Endodermal cell (in vitro differentiated cells): ENCODE data around the gene PLVAP. TPM values are rescaled to one million over a fixed set of nuclear protein-coding genes. Genes with fewer than 3 reads are reported as not detected.
A peak's percentile ranks its signal among the peaks of the same experiment; 100 is the strongest.

ENCODE experiments used
- DNase-seq: peaks from one replicate; pipeline ENCODE4 v3.0.0-alpha.2; 2017
- H3K27ac ChIP-seq: 2 replicates; pipeline ENCODE4 v1.5.1; 2013; ENCODE audit warnings: mild to moderate bottlenecking, low read depth, low read length, moderate library complexity
- H3K27me3 ChIP-seq: 2 replicates; pipeline ENCODE4 v1.6.1; 2013; ENCODE audit warnings: mild to moderate bottlenecking, low read length, moderate library complexity; ENCODE audit not compliant: insufficient read depth, control insufficient read depth, poor library complexity, severe bottlenecking
- H3K36me3 ChIP-seq: 2 replicates; pipeline ENCODE4 v1.7.0; 2013; ENCODE audit warnings: mild to moderate bottlenecking, low read length, moderate library complexity; ENCODE audit not compliant: control insufficient read depth, insufficient read depth
- H3K4me1 ChIP-seq: one replicate; pipeline ENCODE4 v1.7.0; 2013; ENCODE audit warnings: low read length; ENCODE audit not compliant: control insufficient read depth, insufficient read depth
- H3K4me3 ChIP-seq: 2 replicates; pipeline ENCODE4 v1.5.1; 2013; ENCODE audit warnings: mild to moderate bottlenecking, low read length, moderate library complexity
- H3K9ac ChIP-seq: 2 replicates; pipeline ENCODE4 v1.6.1; 2013; ENCODE audit warnings: mild to moderate bottlenecking, low read length, moderate library complexity; ENCODE audit not compliant: poor library complexity, severe bottlenecking; ENCODE audit errors: extremely low read depth
- H3K9me3 ChIP-seq: 2 replicates; pipeline ENCODE4 v1.6.1; 2013; ENCODE audit warnings: mild to moderate bottlenecking, low read length, moderate library complexity; ENCODE audit not compliant: control insufficient read depth
- H3K27ac Mint-ChIP-seq: 2 replicates; pipeline ENCODE4 v1.8.0; 2020; ENCODE audit warnings: mixed read lengths
- H3K27me3 Mint-ChIP-seq: 2 replicates; pipeline ENCODE4 v1.8.0; 2021; ENCODE audit warnings: mild to moderate bottlenecking, mixed read lengths; ENCODE audit not compliant: insufficient read depth
- H3K36me3 Mint-ChIP-seq: 2 replicates; pipeline ENCODE4 v1.8.0; 2020; ENCODE audit warnings: low read depth, mixed read lengths
- H3K4me1 Mint-ChIP-seq: 2 replicates; pipeline ENCODE4 v1.8.0; 2020; ENCODE audit warnings: mixed read lengths
- H3K4me3 Mint-ChIP-seq: 2 replicates; pipeline ENCODE4 v1.8.0; 2020; ENCODE audit warnings: mild to moderate bottlenecking, moderate library complexity, mixed read lengths
- H3K9me3 Mint-ChIP-seq: 2 replicates; pipeline ENCODE4 v1.8.0; 2020; ENCODE audit warnings: mild to moderate bottlenecking, mixed read lengths
- WGBS, 2 experiments: methylation state at CpG; one replicate each; pipeline versions ENCODE4 v1.1.5 to v1.1.7; 2013; ENCODE audit warnings: missing lambda C conversion rate in 2 of 2, mixed read lengths in 1 of 2; ENCODE audit not compliant: insufficient coverage in 1 of 2, insufficient read length in 1 of 2; 5-methylcytosine and 5-hydroxymethylcytosine counted together
- total RNA-seq, 2 donors: library from RNA; stranded (reverse); fragmentation: NEBNext Ultra II Directional in 1 of 2; extraction: Animal tissue kit (Norgen Biotek cat#: 25700) in 1 of 2; gene quantifications; 2 replicates in 1 of 2; 3 replicates in 1 of 2; pipeline ENCODE4 v1.2.1, GENCODE V29; 2021
- TF ChIP-seq, protein P1 (sequence below): fragments of 200-600 bp; sonication (generic); conservative IDR thresholded peaks from 2 replicates; pipeline ENCODE4 v1.5.0; 2021; ENCODE audit warnings: antibody characterized with exemption, mild to moderate bottlenecking

PLVAP gene
- total RNA-seq, 2 donors from 2014 or later = 0.44 TPM; not detected in 1

DNA sequence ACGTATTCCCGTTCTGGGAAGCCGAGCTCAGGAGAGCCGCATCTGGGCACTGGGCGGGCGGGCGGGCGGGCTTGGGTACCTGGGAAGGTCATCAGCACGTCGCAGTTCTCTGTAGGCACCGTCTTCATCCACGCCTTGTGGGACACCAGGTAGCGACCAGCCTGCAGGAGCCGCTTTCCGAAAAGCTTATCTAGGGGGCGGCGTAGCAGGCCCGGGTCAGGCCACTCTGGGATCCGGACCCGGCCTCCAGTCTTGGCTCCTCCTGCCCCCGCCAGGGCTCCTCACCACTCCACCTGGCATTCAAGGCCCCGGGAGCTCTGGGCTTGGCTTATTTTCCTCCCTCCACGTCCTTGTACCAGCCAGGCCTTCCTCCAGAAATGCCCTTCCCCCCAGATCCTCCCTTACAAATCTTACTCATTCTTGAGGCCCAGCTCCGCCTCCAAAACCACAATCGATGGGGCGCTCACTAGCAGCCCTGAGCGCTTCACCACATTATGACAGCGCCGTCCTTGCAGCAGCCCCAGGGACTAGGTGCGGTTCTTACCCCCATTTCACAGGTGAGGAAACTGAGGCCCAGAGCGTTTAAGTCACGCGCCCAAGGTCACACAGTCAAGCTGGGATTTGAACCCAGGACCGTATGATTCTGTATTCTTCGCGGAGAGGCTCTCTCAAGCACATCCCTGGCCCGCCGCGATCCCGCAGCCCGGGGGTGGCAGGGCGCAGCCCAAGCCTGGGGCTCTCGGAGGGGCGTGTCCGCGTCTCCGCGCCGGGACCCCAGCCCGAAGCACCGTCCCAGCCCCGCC, 43.3 kb downstream of the PLVAP start:
- Mint-ChIP-seq H3K27me3 (peaks cover 25% of the 10 kb centered on the region), H3K27ac (no peak overlapping the region), H3K4me3 (peak overlapping the region; percentile 62), H3K36me3 (peaks cover 25% of the 10 kb centered on the region), H3K4me1 (peaks cover 3% of the 10 kb centered on the region), H3K9me3 (no peaks in the 10 kb centered on the region)
- Histone ChIP-seq H3K27ac (peak overlapping the region; percentile 81), H3K36me3 (peaks cover 10% of the 10 kb centered on the region), H3K9ac (peak overlapping the region; percentile 66), H3K9me3 (no peaks in the 10 kb centered on the region), H3K27me3 (no peaks in the 10 kb centered on the region), H3K4me3 (peak overlapping the region; percentile 85), H3K4me1 (peaks cover 7% of the 10 kb centered on the region)
- peak; percentile 81 for DNase-seq
- 30 to 38% methylated on average over 43 to 52 of the region's 52 CpGs for WGBS, 2 experiments
- TF ChIP-seq, protein P1, sequence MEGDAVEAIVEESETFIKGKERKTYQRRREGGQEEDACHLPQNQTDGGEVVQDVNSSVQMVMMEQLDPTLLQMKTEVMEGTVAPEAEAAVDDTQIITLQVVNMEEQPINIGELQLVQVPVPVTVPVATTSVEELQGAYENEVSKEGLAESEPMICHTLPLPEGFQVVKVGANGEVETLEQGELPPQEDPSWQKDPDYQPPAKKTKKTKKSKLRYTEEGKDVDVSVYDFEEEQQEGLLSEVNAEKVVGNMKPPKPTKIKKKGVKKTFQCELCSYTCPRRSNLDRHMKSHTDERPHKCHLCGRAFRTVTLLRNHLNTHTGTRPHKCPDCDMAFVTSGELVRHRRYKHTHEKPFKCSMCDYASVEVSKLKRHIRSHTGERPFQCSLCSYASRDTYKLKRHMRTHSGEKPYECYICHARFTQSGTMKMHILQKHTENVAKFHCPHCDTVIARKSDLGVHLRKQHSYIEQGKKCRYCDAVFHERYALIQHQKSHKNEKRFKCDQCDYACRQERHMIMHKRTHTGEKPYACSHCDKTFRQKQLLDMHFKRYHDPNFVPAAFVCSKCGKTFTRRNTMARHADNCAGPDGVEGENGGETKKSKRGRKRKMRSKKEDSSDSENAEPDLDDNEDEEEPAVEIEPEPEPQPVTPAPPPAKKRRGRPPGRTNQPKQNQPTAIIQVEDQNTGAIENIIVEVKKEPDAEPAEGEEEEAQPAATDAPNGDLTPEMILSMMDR = peak; percentile 19

DNA sequence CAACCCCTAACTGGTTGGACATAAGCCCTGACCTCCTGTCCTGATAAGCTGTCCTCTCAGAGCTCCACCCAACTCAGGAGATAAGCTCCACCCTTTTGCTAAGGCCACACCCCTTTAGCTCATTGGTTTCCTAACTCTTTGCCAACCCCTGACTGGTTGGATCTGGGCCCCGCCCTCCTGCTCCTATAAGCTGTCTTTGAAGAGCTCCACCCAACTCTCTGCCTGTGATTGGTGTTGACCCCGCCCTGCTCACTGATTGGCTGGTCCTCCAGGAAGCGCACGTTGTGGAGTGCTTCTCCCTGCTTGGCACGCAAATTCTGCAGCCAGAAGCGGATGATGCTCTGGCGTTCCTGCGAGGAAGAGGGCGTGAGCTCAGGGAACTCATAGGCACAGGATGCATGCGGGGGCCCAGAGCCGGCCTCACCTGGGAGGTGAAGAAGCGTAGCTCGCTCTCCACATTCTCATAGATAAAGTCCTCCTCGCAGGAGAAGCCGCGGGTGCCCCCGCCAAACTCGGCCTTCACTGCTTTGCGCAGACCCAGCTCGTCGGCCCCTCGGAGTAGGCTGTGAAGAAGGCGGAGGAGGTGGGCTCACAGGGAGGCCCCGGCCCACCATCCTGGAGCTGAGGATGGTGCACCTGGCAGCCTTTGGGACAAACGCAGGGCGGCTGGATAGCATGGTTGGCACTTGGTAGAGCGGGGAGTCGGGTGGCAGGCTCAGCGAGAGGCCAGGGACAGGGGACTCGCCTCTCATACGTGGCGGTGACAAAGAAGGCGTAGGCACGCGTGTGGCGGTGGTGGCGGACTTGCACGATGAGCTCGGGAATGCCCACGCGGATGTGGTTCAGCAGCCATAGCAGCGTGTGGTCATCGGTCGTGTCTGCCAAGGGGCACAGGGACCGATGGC, 44.2 kb downstream of the PLVAP start:
- Histone ChIP-seq H3K36me3 (peaks cover 10% of the 10 kb centered on the region), H3K4me1 (no peaks in the 10 kb centered on the region), H3K4me3 (no peak overlapping the region), H3K27ac (no peak overlapping the region), H3K27me3 (no peaks in the 10 kb centered on the region), H3K9ac (no peak overlapping the region), H3K9me3 (no peaks in the 10 kb centered on the region)
- Mint-ChIP-seq H3K4me3 (peak overlapping the region; percentile 7), H3K27me3 (peaks cover 27% of the 10 kb centered on the region), H3K9me3 (no peaks in the 10 kb centered on the region), H3K27ac (no peak overlapping the region), H3K4me1 (peaks cover 3% of the 10 kb centered on the region), H3K36me3 (peaks cover 23% of the 10 kb centered on the region)
- TF ChIP-seq, protein P1 = no peak
- WGBS, 2 experiments = 95 to 96% methylated on average over 36 to 45 of the region's 45 CpGs
- peak; percentile 87 for DNase-seq

DNA sequence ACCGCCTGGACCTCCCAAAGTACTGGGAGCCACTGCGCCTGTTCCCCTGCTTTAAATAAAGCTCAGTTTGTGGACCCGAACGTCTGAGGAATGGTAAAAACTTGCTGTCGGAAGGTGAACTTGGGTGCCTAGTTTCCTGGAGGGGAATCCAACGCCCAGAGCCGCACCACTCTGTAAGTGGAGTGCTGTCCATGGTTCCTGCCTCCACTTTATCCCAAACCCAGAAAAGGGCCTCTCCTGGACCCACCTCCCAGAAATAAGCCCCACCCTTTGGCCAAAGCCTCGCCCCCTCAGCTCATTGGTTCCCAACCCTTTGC, 44.8 kb downstream of the PLVAP start:
- H3K27me3 ChIP-seq = no peaks in the 10 kb centered on the region
- Mint-ChIP-seq H3K36me3 (peaks cover 23% of the 10 kb centered on the region), H3K9me3 (no peaks in the 10 kb centered on the region), H3K27me3 (peaks cover 28% of the 10 kb centered on the region), H3K27ac (no peak overlapping the region), H3K4me1 (peaks cover 4% of the 10 kb centered on the region), H3K4me3 (no peak overlapping the region)
- peaks cover 10% of the 10 kb centered on the region for H3K36me3 ChIP-seq
- no peak overlapping the region for H3K27ac ChIP-seq
- TF ChIP-seq, protein P1 = no peak
- H3K9ac ChIP-seq = no peak overlapping the region
- WGBS, 2 experiments = 93% methylated on average over 6 to 8 of the region's 8 CpGs
- no peak overlapping the region for H3K4me3 ChIP-seq
- H3K4me1 ChIP-seq = no peaks in the 10 kb centered on the region
- no peaks in the 10 kb centered on the region for H3K9me3 ChIP-seq
- DNase-seq = no peak
